PC-3 (cell line): ENCODE results near the gene ZFYVE28. TPM values are rescaled to one million over a fixed set of nuclear protein-coding genes. Genes with fewer than 3 reads are reported as not detected.

Experiments used
- ATAC-seq: fragments of 200-7000 bp; cut with Tn5 transposase; 2 replicates; pipeline ENCODE4 v1.9.1; 2020; ENCODE audit warnings: mild to moderate bottlenecking, moderate library complexity
- BruUV-seq: library from RNA; stranded (reverse); fragments of 400-500 nt; replicated peaks from 2 replicates; lab custom pipeline; 2021; lab: Mats Ljungman, UMichigan
- CTCF ChIA-PET: fragments of 300-600 bp; sonication (Branson Sonifier 250); formaldehyde crosslinking; loops from one replicate; lab custom pipeline; 2022; ENCODE audit warnings: antibody characterized with exemption; lab: Charles Lee
- POLR2A ChIA-PET: fragments of 300-600 bp; sonication (Branson Sonifier 250); formaldehyde crosslinking; loops from one replicate; lab custom pipeline; 2022; ENCODE audit warnings: antibody characterized with exemption; ENCODE audit not compliant: unreplicated experiment; lab: Charles Lee
- DNase-seq: peaks from one replicate; pipeline ENCODE4 v3.0.0-alpha.2; 2015
- H2AFZ ChIP-seq: fragments of 300-600 bp; sonication (generic); 2 replicates; pipeline ENCODE4 v1.6.0; 2016; ENCODE audit warnings: antibody characterized with exemption, low read length
- H3F3A ChIP-seq: fragments of 300-600 bp; sonication (generic); one replicate; pipeline ENCODE4 v1.6.0; 2017; ENCODE audit warnings: antibody characterized with exemption, low read length, control low read depth, mild to moderate bottlenecking; ENCODE audit not compliant: unreplicated experiment
- H3K27ac ChIP-seq: fragments of 300-600 bp; sonication (generic); 2 replicates; pipeline ENCODE4 v1.5.1; 2016; ENCODE audit warnings: mild to moderate bottlenecking, low read length
- H3K27me3 ChIP-seq: fragments of 300-600 bp; sonication (generic); 2 replicates; pipeline ENCODE4 v1.6.1; 2016; ENCODE audit warnings: low read length, mixed read lengths
- H3K36me3 ChIP-seq: fragments of 300-600 bp; sonication (generic); 2 replicates; pipeline ENCODE4 v1.6.1; 2016; ENCODE audit warnings: low read depth, mixed run types, low read length, mixed read lengths
- H3K4me1 ChIP-seq: fragments of 300-600 bp; sonication (generic); 2 replicates; pipeline ENCODE4 v1.5.1; 2016; ENCODE audit warnings: low read length; ENCODE audit not compliant: insufficient read depth
- H3K4me2 ChIP-seq: fragments of 300-600 bp; sonication (generic); 2 replicates; pipeline ENCODE4 v1.6.0; 2016; ENCODE audit warnings: low read length
- H3K4me3 ChIP-seq: fragments of 300-600 bp; sonication (generic); 2 replicates; pipeline ENCODE4 v1.5.1; 2016; ENCODE audit warnings: mild to moderate bottlenecking, low read length, mixed read lengths
- H3K79me2 ChIP-seq: fragments of 300-600 bp; sonication (generic); 2 replicates; pipeline ENCODE4 v1.6.1; 2017; ENCODE audit warnings: low read length, mixed read lengths
- H3K9ac ChIP-seq: fragments of 300-600 bp; sonication (generic); 2 replicates; pipeline ENCODE4 v1.6.0; 2016; ENCODE audit warnings: mild to moderate bottlenecking, low read length
- H3K9me2 ChIP-seq: fragments of 300-600 bp; sonication (generic); replicated peaks from 2 replicates; pipeline ENCODE4 v1.6.1; 2016; ENCODE audit warnings: mixed run types, low read length, mixed read lengths
- H3K9me3 ChIP-seq: fragments of 300-600 bp; sonication (generic); 2 replicates; pipeline ENCODE4 v1.6.1; 2016; ENCODE audit warnings: low read length, mixed read lengths
- H4K20me1 ChIP-seq: fragments of 300-600 bp; sonication (generic); 2 replicates; pipeline ENCODE4 v1.6.1; 2016; ENCODE audit warnings: low read length, mixed read lengths
- CTCF ChIP-seq: fragments of 300-600 bp; sonication (generic); conservative IDR thresholded peaks from 2 replicates; pipeline ENCODE4 v1.5.1; 2017; ENCODE audit warnings: antibody characterized with exemption, low read depth, mild to moderate bottlenecking, low read length
- EZH2 ChIP-seq: fragments of 300-600 bp; sonication (generic); IDR thresholded peaks from one replicate; pipeline ENCODE4 v1.6.1; 2017; ENCODE audit warnings: antibody characterized with exemption, mild to moderate bottlenecking, low read length; ENCODE audit not compliant: unreplicated experiment
- EZH2phosphoT487 ChIP-seq: fragments of 300-600 bp; sonication (generic); IDR thresholded peaks from 2 replicates; pipeline ENCODE4 v1.6.1; 2018; ENCODE audit warnings: mild to moderate bottlenecking, antibody characterized with exemption, low read length, borderline replicate concordance
- intact Hi-C: fragments of 100-400 bp; cut with micrococcal nuclease; formaldehyde crosslinking; loops from 2 replicates; pipeline ENCODE4 v1.9.0; 2023
- total RNA-seq: library from RNA; depleted of rRNA; stranded (reverse); fragments of >200 nt; gene quantifications from 2 replicates; pipeline ENCODE4 v1.2.3, GENCODE V29; 2014

ZFYVE28 gene
- total RNA-seq, 1 experiment from 2014 or later = 8.0 TPM

GRCh38 chr4:2406406-2406805 is 12.0 kb downstream of the ZFYVE28 start:
- ChIA-PET POLR2A (no interaction called here), CTCF (no interaction called here)
- Histone ChIP-seq H3K4me1 (peaks cover 12% of the 10 kb centered on the region; the same call in 1 of the 2 replicates), H3K4me2 (no peak overlapping the region), H3K4me3 (no peak overlapping the region), H3K9ac (no peak overlapping the region), H3F3A (no peaks in the 10 kb centered on the region), H4K20me1 (no peaks in the 10 kb centered on the region), H3K36me3 (no peaks in the 10 kb centered on the region), H3K79me2 (peaks cover 6% of the 10 kb centered on the region), H3K27ac (no peak overlapping the region), H2AFZ (no peak overlapping the region), H3K9me2 (no peaks in the 10 kb centered on the region), H3K27me3 (no peaks in the 10 kb centered on the region), H3K9me3 (no peaks in the 10 kb centered on the region)
- no TSS peak for BruUV-seq
- ATAC-seq = no peak
- intact Hi-C loops = no loop called here
- DNase-seq = no peak
- TF ChIP-seq EZH2 (no peak), CTCF (no peak), EZH2phosphoT487 (no peak)

GRCh38 chr4:2402941-2403340 is 15.5 kb downstream of the ZFYVE28 start:
- intact Hi-C loops = no loop called here
- Histone ChIP-seq H3K9me2 (no peaks in the 10 kb centered on the region), H2AFZ (no peak overlapping the region), H4K20me1 (no peaks in the 10 kb centered on the region), H3K4me2 (peak overlapping the region; percentile 83), H3K36me3 (no peaks in the 10 kb centered on the region), H3K27me3 (no peaks in the 10 kb centered on the region), H3K9ac (no peak overlapping the region), H3K9me3 (no peaks in the 10 kb centered on the region), H3K4me3 (peak overlapping the region; percentile 63; the same call in 1 of the 2 replicates), H3K27ac (no peak overlapping the region), H3K79me2 (no peaks in the 10 kb centered on the region), H3K4me1 (peaks cover 9% of the 10 kb centered on the region; the same call in 1 of the 2 replicates), H3F3A (no peaks in the 10 kb centered on the region)
- ATAC-seq = no peak
- ChIA-PET CTCF (no interaction called here), POLR2A (no interaction called here)
- BruUV-seq = no TSS peak
- DNase-seq = no peak
- TF ChIP-seq EZH2phosphoT487 = no peak
- TF ChIP-seq EZH2 = no peak
- no peak for TF ChIP-seq CTCF

- no peak overlapping the region for H3K27ac ChIP-seq
- CTCF ChIA-PET = interaction anchor here (0.7 kb wide), 1 partner anchor 62 kb away, joined by 5 read pairs; no protein-coding TSS in a partner anchor
- peak; percentile 23 for DNase-seq
Observed at GRCh38 chr4:2402048-2402842, 16.2 kb downstream of the ZFYVE28 start.

More at GRCh38 chr4:2402048-2402842, 16.2 kb downstream of the ZFYVE28 start:
- peak overlapping the region; percentile 78 for H2AFZ ChIP-seq
- no peaks in the 10 kb centered on the region for H3K79me2 ChIP-seq
- H3F3A ChIP-seq = no peaks in the 10 kb centered on the region
- TF ChIP-seq CTCF = no peak
- no peaks in the 10 kb centered on the region for H3K9me2 ChIP-seq
- peak overlapping the region; percentile 83 for H3K4me2 ChIP-seq
- H3K36me3 ChIP-seq = no peaks in the 10 kb centered on the region
- H3K4me3 ChIP-seq = peak overlapping the region; percentile 63
- no peaks in the 10 kb centered on the region for H3K9me3 ChIP-seq
- ATAC-seq = peak; percentile 85
- H4K20me1 ChIP-seq = no peaks in the 10 kb centered on the region
- no peak overlapping the region for H3K9ac ChIP-seq
- intact Hi-C loops = no loop called here
- no TSS peak for BruUV-seq
- no peaks in the 10 kb centered on the region for H3K27me3 ChIP-seq
- H3K4me1 ChIP-seq = peaks cover 9% of the 10 kb centered on the region; the same call in 1 of the 2 replicates
- POLR2A ChIA-PET = no interaction called here
